Osteoblast (primary cell): ENCODE measurements around the gene PHF21A. TPM values are rescaled to one million over a fixed set of nuclear protein-coding genes. Genes with fewer than 3 reads are reported as not detected.
"Not testable (repeated sequence)": the region's sequence is repeated elsewhere in the genome, so short reads cannot be mapped to it uniquely, and the experiment has no call there.

Source experiments
- DNase-seq: peaks from one replicate; pipeline ENCODE4 v3.0.0; 2011; ENCODE audit warnings: low spot score, mixed read lengths; ENCODE audit not compliant: insufficient read length; ENCODE audit errors: missing footprints
- H2AFZ ChIP-seq: 2 replicates; pipeline ENCODE4 v1.6.0; 2011; ENCODE audit warnings: mild to moderate bottlenecking, low read length
- H3K27ac ChIP-seq: 2 replicates; pipeline ENCODE4 v1.5.1; 2011; ENCODE audit warnings: mild to moderate bottlenecking, low read depth, low read length, moderate library complexity
- H3K27me3 ChIP-seq: 2 replicates; pipeline ENCODE4 v1.6.0; 2012; ENCODE audit warnings: mild to moderate bottlenecking, control low read depth, inconsistent platforms, low read length, moderate library complexity; ENCODE audit not compliant: insufficient read depth
- H3K36me3 ChIP-seq: 2 replicates; pipeline ENCODE4 v1.5.1; 2011; ENCODE audit warnings: mild to moderate bottlenecking, low read length, control low read depth, moderate library complexity; ENCODE audit not compliant: insufficient read depth
- H3K4me1 ChIP-seq: 2 replicates; pipeline ENCODE4 v1.5.1; 2011; ENCODE audit warnings: mild to moderate bottlenecking, low read length, control low read depth, moderate library complexity; ENCODE audit not compliant: insufficient read depth
- H3K4me2 ChIP-seq: 2 replicates; pipeline ENCODE4 v1.6.0; 2011; ENCODE audit warnings: mild to moderate bottlenecking, low read length; ENCODE audit not compliant: insufficient read depth
- H3K4me3 ChIP-seq: fragments of 200-600 bp; sonication (generic); 3 replicates; pipeline ENCODE4 v1.5.1; 2012; ENCODE audit warnings: mild to moderate bottlenecking, low read length, inconsistent platforms; ENCODE audit not compliant: insufficient read depth
- H3K79me2 ChIP-seq: 2 replicates; pipeline ENCODE4 v1.6.0; 2012; ENCODE audit warnings: mild to moderate bottlenecking, low read length, control low read depth, inconsistent platforms; ENCODE audit not compliant: insufficient read depth
- H3K9me3 ChIP-seq: 2 replicates; pipeline ENCODE4 v1.5.1; 2011; ENCODE audit warnings: low read depth, low read length, control low read depth
- H4K20me1 ChIP-seq: 2 replicates; pipeline ENCODE4 v1.6.0; 2012; ENCODE audit warnings: mild to moderate bottlenecking, low read length, control low read depth; ENCODE audit not compliant: insufficient read depth
- total RNA-seq: library from RNA; depleted of rRNA; stranded (reverse); fragments of >200 nt; gene quantifications from 2 replicates; pipeline ENCODE4 v1.2.3, GENCODE V29; 2012
- TF ChIP-seq, protein P1 (sequence below): IDR thresholded peaks from 2 replicates; pipeline ENCODE4 v1.5.1; 2011; ENCODE audit warnings: mild to moderate bottlenecking, low read depth, low read length, moderate library complexity; ENCODE audit errors: extremely low read depth

PHF21A gene
- total RNA-seq, 1 donor, result 26.4 TPM

DNA sequence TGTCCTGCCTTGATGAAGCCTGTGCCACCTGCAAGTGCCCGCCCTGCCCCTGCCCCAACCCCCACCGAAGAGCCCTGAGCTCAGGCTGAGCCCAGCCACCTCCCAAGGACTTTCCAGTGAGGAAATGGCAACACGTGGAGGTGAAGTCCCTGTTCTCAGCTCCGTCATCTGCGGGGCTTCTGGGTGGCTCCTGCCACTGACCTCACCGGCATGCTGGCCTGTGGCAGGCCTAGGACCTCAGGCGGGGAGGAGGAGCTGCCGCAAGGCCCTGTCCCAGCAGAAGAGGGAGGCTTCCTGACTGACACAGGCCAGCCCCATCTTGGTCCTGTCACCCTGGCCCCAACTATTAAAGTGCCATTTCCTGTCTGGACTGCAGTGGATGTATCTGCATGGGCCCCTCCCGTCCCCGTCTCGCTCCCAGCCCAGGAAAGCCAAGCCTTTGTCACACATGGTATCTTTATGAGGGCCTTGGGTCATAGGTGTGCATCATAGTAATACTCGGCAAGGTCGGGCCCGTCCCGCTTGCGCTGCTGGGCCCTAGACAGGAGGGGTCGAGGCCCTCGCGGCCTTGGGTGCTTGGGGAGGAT, 215.1 kb downstream of the PHF21A start:
- H3K79me2 ChIP-seq, result no peaks in the 10 kb centered on the region
- peaks cover 5% of the 10 kb centered on the region for H3K36me3 ChIP-seq
- H3K9me3 ChIP-seq, result no peaks in the 10 kb centered on the region
- peaks cover 12% of the 10 kb centered on the region for H4K20me1 ChIP-seq
- no peak overlapping the region for H2AFZ ChIP-seq
- no peak overlapping the region for H3K4me3 ChIP-seq
- no peak overlapping the region for H3K27ac ChIP-seq
- H3K4me1 ChIP-seq, result no peaks in the 10 kb centered on the region
- TF ChIP-seq, protein P1, sequence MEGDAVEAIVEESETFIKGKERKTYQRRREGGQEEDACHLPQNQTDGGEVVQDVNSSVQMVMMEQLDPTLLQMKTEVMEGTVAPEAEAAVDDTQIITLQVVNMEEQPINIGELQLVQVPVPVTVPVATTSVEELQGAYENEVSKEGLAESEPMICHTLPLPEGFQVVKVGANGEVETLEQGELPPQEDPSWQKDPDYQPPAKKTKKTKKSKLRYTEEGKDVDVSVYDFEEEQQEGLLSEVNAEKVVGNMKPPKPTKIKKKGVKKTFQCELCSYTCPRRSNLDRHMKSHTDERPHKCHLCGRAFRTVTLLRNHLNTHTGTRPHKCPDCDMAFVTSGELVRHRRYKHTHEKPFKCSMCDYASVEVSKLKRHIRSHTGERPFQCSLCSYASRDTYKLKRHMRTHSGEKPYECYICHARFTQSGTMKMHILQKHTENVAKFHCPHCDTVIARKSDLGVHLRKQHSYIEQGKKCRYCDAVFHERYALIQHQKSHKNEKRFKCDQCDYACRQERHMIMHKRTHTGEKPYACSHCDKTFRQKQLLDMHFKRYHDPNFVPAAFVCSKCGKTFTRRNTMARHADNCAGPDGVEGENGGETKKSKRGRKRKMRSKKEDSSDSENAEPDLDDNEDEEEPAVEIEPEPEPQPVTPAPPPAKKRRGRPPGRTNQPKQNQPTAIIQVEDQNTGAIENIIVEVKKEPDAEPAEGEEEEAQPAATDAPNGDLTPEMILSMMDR, result no peak
- H3K27me3 ChIP-seq, result no peaks in the 10 kb centered on the region
- DNase-seq, result no peak
- H3K4me2 ChIP-seq, result no peak overlapping the region

- H3K4me2 ChIP-seq, H3K36me3 ChIP-seq, H3K27ac ChIP-seq, H3K27me3 ChIP-seq, H3K4me1 ChIP-seq, H3K9me3 ChIP-seq, H2AFZ ChIP-seq, DNase-seq, H3K79me2 ChIP-seq, H3K4me3 ChIP-seq: not testable (repeated sequence)
- H4K20me1 ChIP-seq, result peaks cover 10% of the 10 kb centered on the region
Measured at GRCh38 chr11:45905576-45905975, 215.7 kb downstream of the PHF21A start.

DNA sequence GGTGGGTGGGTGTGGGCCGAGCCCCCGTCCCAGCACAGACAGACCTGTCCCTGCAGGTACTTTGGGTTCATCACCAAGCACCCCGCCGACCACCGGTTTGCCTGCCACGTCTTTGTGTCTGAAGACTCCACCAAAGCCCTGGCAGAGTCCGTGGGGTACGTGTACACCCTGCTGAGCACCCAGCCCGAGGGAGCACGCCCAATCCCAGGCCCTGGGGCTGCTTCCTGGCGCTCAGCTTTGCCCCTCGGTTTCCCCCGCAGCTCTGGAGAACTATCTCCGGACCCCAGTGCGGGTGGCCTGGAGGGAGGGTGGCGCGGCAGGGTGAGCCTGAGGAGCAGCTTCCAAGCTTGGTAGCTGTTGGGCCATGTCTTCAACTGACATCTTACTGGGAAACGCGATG, 216.2 kb downstream of the PHF21A start:
- no peak overlapping the region for H3K4me3 ChIP-seq
- H3K27me3 ChIP-seq, result no peaks in the 10 kb centered on the region
- H4K20me1 ChIP-seq, result peaks cover 10% of the 10 kb centered on the region
- no peak for DNase-seq
- H3K4me1 ChIP-seq, result peaks cover 7% of the 10 kb centered on the region
- H3K9me3 ChIP-seq, result no peaks in the 10 kb centered on the region
- H2AFZ ChIP-seq, result no peak overlapping the region
- peaks cover 3% of the 10 kb centered on the region for H3K36me3 ChIP-seq
- no peak overlapping the region for H3K27ac ChIP-seq
- H3K79me2 ChIP-seq, result no peaks in the 10 kb centered on the region
- TF ChIP-seq, protein P1, result no peak
- no peak overlapping the region for H3K4me2 ChIP-seq

- Histone ChIP-seq H3K4me2 (no peak overlapping the region), H3K9me3 (no peaks in the 10 kb centered on the region), H3K79me2 (no peaks in the 10 kb centered on the region), H3K36me3 (peaks cover 3% of the 10 kb centered on the region), H3K4me1 (peaks cover 8% of the 10 kb centered on the region), H2AFZ (no peak overlapping the region), H3K4me3 (no peak overlapping the region), H3K27ac (no peak overlapping the region), H4K20me1 (peaks cover 10% of the 10 kb centered on the region), H3K27me3 (no peaks in the 10 kb centered on the region)
- TF ChIP-seq, protein P1, result no peak
- no peak for DNase-seq
Measured at GRCh38 chr11:45904309-45904915, 216.8 kb downstream of the PHF21A start.
